Measurements from ENCODE around the gene KCTD16. TPM values are rescaled to one million over a fixed set of nuclear protein-coding genes. Genes with fewer than 3 reads are reported as not detected.

Gene KCTD16
- total RNA-seq, 1 donor from 2014 or later = 17.5 TPM

DNA sequence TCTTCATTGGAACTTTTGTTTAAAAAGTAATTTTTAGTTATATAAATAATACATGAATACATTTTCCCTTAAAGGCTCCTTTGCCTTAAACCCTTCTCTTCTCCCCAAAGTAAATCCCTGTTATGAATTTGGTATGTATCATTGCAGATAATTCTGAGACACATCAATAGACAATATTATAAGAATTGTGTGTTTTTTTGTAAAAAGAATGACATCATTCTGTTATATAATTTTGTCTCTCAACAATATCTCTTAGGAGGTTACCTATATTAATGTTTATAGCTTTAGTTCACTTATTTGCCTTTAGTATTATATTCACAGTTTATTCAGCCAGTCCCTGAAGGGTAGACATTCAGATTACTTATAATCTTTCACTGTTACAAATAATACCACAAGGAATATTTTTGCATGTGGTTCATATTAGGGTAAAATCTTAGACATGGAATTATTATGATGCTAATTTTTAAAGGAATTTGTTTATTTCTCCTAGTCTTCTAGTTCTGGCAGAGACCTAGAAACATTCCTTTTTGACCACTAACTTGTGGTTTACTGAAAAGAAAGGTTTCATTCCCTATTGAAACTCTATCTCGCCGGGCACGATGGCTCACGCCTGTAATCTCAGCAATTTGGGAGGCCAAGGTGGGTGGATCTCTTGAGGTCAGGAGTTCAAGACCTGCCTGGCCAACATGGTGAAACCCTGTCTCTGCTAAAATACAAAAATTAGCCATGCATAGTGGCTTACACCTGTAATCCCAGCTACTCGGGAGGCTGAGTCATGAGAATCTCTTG is 105.6 kb downstream of the KCTD16 start:
- DNase-seq (ENCODE audit: low spot score in 2 of 2) (no peak), FAIRE-seq (no peak)

DNA sequence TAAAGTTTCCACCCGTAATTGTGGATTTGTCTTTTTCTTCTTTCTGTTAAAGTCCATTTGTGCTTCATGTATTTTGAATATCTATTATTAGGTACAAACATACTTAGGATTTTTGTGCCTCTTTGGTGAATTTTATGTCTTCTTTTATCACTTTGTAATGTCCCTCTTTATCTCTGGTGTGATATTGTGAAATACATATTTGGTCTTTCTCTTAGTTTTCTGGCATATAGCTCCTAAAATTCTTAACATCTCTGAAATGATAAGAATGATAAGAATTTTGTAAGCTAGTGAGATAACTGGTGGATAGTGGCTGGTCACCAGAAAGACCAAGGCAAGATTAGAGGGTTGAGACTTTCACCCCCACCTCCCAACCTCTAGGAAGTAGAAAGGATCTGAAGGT is 111.1 kb downstream of the KCTD16 start:
- DNase-seq (ENCODE audit: low spot score in 2 of 2) (no peak), FAIRE-seq (no peak)

DNA sequence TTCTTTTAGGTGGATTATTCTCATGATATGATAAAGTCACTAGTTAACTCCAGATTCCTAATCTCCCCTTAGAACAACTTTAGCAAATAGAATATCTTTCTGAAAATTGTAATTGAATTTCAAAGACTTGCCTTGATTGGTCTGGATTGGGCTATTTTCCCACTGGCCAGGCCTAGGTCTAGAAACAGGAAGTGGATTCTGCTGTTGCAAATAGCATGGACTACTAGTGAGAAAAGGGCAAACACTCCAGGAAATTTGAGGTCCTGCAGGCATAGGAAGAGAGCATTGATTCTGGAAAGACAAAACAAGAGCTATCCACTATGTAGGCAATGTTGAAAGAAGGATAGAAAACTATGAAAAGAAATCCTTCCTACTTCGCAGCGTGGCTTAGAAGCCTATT is 113.4 kb downstream of the KCTD16 start:
- FAIRE-seq = no peak
- no peak for DNase-seq (ENCODE audit: low spot score in 2 of 2)

DNA sequence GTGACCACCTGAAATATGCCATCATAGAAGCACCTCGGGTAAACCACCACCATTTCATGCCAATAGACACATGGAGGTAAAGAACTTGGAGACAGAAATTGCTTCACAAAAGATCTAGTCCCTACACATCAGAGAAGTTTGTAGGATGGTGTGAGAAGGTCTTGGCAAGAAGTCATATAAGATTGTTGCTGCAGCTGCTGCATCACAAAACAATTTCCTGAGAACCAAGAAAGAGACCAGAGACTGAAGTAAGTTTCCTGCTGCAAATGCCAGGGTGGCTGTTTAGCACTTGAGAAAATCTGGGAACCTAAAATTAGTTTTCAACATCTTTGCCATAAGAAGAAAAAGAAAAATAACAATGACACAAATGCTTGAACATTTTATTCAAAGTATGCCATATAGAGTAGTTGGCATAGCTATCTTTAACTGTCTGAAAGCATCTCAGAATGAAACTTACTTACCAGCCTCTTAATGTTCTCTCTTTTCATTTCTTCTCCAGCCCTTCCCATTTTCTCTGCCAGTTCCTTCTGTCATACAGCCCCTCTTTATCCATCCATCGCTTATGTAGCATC is 114.3 kb downstream of the KCTD16 start:
- FAIRE-seq (no peak), DNase-seq (ENCODE audit: low spot score in 2 of 2) (no peak)

DNA sequence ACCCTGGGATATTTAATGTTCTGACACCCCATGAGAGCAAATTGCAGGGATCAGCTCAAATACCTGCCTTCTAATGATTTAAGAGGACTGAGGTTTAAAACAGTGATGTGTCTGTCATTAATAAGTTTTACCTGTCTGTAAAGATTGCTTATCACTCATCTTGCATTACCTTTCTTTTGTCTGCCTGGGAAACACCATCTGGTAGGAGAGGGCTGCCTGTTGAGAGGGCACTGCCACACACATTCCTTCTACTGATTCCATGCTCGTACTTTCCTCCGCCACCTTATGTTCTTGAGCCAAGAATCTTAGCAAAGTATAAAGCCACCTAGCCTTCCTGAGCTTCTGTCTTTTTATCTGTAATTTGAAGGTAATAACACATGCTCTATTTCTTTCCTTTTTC is 118.6 kb downstream of the KCTD16 start:
- DNase-seq (ENCODE audit: low spot score in 2 of 2) (no peak), FAIRE-seq (no peak)

DNA sequence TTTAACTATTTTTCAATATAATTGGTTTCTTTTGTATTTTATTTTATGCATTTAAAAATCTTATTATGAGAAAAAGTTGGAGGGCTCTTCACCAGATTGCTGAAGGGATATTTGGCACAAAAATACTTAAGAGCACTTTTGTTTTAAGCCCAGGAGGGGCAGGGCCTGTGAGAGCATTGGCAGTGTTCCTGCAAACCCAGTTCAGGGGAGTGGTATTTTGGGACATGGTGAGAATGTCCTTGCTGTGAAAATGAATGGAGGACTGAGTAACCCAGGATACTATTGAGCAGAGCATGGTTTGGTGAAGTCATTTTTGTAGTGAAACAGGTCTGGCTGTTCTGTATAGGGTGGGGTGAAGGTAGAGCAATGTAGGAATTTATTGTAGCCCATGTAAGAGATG is 121.4 kb downstream of the KCTD16 start:
- FAIRE-seq (no peak), DNase-seq (ENCODE audit: low spot score in 2 of 2) (no peak)

DNA sequence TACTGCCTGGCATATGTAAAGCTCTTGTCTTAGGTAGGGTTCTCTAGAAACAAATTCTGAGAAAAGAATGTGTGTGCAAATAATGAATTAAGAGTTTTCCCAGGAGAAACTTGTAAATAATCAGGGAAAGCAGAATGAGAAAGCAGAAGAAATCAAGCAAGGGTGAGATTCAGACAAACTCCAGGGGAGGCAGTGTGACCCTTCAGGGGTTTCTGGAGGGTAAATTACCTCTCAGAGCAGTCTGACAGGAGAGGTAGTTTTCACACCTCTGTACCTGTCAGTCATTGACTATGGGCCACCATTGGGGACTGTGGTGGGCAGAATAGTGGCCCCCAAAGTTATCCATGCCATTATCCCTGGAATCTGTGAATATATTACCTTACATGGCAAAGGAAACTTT is 124.6 kb downstream of the KCTD16 start:
- DNase-seq (ENCODE audit: low spot score in 2 of 2) (no peak), FAIRE-seq (no peak)

DNA sequence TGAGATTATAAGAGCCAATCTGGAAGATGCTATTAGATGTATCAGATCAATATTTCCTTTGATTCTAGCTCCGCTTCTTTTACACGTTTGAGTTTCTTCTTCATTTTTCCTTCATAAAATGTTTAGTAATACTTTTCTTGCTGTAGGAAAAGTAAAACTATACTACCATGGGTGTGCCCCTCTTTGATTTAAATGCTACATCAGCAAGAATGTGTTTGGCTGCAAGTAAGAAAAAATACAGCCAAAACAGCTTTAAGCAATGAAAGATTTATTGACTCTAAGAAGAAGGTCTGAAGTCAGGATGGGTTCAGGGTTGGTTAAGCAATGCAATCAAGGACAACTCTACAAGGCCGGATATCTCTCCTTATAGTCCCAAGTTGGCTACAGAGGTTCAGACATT is 126.4 kb downstream of the KCTD16 start:
- DNase-seq (ENCODE audit: low spot score in 2 of 2) (no peak), FAIRE-seq (no peak)

DNA sequence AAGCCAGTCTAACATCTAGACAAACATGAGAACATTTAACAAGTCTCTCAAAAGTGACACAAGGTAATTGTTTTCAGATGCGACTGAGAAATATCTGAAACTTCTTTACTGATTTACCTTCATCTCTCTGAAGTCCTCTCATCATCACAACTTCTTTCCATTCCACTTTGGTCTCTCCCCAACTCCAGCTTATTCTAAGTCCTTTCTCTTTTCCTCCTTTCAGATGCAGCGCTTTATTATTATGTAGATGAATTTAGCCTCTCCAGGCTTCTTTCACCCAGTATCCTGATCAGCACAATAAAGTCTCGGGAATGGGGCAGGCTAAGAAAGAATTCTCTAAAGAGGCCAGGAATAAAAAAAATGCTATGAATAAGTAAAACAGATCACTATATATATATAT is 128.0 kb downstream of the KCTD16 start:
- DNase-seq (ENCODE audit: low spot score in 2 of 2) = no peak
- no peak for FAIRE-seq

DNA sequence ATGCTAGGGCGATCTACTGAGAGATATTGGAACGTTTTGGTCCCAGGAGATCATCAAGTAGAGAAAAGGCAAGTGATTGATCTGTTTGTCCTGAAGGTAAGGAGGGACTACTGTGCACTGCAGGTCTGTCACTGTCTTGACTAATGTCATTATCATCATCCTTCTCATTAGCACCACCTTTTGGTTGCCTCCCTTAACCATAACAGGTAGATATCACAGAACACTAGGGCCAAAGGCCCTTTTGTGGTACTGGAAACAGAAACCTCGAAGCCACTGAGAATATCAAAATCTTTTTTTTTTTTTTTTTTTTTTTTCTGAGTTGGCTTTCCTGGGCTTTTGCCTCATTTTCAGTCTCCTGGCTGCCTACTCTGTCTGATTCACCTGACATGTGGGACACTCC is 134.0 kb downstream of the KCTD16 start:
- DNase-seq (ENCODE audit: low spot score in 2 of 2) (no peak), FAIRE-seq (no peak)

DNA sequence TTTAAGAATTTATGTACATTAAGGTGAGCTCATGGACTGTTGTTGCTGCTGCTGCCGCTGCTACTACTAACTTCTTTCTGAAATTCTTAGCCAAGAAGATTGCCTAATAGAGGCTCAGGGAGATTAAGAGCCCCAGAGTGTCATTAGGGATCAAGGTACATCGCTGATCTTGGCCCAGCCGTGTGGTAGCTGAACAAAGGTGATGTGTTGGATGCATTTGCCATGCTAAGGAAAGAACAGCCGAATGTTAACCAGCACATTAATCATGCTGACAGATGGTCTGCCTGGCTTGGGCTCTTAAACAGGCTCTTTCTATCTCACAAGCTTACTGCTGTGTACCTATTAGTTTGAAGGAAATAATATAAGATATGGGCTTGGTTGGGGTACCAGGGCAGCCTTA is 137.1 kb downstream of the KCTD16 start:
- DNase-seq (ENCODE audit: low spot score in 2 of 2) (no peak), FAIRE-seq (no peak)

DNA sequence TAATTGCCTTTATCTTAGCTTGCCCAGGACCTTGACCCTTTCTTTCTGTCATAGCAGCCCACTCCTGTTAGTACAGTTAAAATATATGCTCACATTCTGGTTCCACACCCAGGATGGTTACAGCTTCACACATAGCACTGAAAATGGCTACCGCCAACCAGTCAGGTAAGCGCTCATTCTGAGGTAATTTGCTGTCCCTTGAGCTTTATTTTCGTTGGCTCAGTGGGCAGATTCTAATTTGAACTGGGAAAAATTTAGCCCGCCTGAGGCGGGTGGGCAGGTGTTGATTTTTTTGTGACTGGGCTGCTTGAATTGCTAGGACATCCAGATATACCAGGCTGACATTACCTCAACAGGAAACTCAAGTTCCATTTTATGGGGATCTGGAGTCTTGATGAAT is 137.5 kb downstream of the KCTD16 start:
- no peak for DNase-seq (ENCODE audit: low spot score in 2 of 2)
- FAIRE-seq = no peak

DNA sequence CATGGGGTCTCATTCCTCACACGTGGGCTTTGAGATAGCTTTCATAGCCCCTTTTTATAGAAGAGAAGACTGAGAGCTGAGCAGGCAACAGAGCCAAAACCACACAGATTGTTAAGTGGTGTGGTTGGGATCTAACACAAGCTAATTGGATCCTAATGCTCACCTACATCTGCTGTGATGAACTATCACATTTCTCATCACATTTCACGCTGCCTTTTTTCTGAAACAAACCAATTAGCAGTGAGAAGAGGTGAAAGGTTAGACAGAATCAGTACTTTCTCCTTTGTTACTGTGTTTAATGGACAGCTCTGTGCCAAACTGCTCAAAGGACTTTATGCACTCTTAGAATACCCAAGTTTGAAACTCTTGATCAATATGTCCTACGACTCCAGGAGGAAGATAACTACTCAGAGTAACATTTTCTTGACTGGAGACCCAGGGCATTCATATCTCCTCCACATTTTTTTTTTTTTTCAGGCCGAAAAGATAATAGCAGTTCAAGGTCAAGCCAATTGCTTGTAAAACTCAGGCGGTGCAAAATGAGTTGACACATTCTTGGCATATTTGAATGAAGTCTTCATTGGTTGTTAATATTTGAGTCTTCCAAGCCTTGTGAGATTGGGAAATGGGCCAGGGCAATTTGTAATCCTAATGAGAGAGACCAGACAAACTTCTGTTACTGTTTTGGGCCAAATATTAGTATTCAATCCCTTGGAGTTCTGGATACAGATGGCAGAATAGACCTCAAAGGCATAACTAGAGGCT is 138.4 kb downstream of the KCTD16 start:
- FAIRE-seq (no peak), DNase-seq (ENCODE audit: low spot score in 2 of 2) (no peak)

DNA sequence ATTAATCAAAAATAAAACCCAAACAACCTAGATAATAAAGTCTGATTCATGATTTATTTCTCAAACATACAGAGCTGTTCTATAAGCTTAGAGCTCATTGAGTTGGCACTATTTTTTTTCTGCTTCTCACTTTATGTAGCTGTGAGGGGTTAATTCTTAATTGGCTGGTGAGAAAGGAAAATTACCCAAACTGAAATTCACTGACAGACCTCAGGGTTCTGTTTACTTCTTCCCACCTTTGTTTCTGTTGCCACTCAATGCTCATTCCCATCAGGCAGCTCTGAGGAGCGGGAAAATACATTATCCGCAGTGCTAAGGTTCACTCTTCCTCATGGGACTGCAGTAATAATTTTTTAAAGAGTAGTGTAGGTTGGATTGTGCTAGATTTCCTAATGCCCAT is 139.9 kb downstream of the KCTD16 start:
- DNase-seq (ENCODE audit: low spot score in 2 of 2) (no peak), FAIRE-seq (no peak)

DNA sequence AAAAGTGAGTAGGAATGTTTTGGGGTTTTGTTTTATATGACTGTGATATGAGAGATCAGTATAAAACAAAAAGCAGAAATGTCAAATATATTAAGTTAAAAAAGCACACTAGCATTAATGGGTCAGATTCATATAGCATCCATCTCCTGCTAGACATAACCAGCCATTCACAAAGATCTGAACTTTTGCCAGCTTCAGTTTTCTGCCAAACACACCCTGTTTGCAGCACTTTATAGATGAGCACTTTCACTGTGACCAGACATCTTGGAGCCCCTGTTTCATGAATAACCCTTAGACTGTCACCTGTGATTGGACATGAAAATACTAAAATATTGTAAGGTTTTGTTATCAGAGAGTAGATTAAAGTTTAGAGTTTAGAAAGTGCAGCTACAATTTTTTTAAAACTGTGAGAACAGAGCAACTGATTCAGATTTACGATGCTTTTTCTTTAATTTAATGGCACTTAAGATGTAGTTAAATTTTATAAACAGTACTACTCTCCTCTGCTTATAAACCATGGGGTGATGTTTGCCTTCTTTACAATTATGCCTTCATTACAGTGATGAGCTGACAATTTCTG is 142.6 kb downstream of the KCTD16 start:
- no peak for FAIRE-seq

DNA sequence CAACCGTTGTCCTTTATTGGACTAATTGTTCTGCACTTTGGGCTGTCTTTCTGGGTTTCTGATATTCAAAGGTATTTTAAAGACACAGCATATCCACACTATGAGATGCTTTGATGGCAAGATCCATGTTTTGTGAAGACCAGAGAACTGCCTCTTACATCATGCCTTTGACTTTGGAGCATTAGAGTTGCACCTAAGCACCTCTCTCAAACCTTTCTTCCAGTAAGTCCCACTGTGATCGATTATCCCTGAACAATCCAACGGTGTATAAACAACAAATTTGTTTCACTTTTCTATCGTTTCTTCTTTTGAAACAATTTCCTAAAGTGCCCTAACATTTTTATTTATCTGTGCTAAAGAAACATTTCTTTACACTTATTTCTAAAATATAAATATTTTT is 144.4 kb downstream of the KCTD16 start:
- FAIRE-seq (no peak), DNase-seq (ENCODE audit: low spot score in 2 of 2) (no peak)

More for the DNA sequence above, 142.6 kb downstream of the KCTD16 start:
- no peak for DNase-seq (ENCODE audit: low spot score in 2 of 2)

DNA sequence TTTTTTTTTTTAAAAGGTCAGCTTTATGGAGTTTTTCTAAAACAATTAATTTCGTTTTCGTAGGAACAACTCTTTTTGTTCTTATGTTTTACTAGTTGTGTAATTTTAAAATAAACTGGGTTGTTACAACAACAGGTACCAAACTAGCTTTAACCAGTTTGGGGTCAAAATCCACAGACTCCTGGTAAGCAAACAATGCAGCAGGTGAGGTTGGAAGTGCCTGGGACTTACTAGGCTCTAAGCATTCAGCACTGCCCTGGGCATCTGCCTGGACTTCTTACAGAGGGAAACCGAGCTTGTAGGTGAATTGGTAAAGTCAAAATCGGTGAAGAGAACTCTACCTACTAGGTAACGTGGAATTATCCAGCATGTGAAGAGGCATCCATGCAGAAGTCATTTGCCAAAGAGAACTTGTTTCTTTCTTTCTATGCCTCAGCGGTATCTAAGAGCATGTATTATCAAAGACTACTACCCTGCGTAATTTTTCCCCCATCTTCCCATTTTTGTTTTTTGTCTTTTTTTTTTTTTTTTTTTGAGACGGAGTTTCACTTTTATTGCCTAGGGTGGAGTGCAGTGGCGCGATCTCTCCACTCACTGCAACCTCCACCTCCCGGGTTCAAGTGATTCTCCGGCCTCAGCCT is 145.4 kb downstream of the KCTD16 start:
- FAIRE-seq (no peak), DNase-seq (ENCODE audit: low spot score in 2 of 2) (no peak)

DNA sequence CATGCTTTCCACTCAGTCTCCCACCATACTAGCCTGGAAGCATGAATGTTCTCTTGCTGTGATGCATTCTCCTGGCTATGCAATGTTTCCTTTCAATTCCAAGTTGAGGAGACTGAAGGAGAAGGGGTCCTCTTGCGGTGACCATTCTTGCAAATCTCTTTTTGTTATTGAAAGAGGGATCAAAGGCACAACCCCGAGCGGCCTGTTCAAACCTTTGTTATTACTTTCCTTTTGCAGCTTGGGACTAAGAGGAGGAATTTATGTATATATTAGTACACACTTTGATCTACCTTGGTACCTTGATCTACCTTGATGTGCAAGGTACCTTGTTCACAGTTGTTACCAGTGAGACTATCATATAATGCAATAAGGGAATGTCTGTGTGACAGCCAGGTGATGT is 147.3 kb downstream of the KCTD16 start:
- no peak for DNase-seq (ENCODE audit: low spot score in 2 of 2)
- no peak for FAIRE-seq

DNA sequence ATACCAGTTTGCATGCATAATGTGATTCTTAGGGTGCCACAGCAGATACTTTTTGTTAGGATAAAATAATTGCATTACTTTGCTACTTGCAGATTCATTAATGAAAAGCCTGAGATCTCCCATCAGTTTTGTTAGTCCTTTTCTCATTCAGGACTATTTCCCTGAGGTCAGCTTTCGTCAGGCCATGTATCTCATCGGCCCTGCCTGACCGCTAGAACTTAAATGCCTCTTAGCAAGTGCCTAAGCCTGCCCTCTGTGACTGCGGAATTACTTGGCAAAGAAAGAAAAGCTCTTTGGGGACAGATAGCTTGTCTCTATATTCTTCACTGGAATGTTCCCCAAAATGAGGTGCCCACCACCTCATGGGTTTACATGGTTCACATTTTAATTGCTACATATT is 147.8 kb downstream of the KCTD16 start:
- no peak for DNase-seq (ENCODE audit: low spot score in 2 of 2)
- FAIRE-seq = no peak

DNA sequence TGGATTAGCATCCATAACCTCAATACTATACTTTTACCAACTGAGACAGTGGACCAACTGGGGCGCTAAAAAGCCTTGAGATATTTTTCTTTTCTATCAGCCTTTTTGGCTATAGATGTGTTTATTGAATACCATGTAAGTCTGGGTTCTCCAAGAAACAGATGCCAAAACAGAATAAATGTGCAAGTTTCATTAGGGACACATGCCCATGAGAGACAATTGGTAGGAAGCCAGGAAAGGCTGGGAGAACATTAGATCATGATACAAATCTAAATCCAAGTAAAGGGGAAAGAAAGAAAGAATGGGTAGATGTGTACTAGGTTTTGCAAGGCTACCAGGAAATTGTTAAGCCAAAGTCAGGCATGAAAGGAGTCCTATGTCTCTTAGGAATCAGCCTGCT is 152.5 kb downstream of the KCTD16 start:
- DNase-seq (ENCODE audit: low spot score in 2 of 2) = no peak
- FAIRE-seq = no peak

DNA sequence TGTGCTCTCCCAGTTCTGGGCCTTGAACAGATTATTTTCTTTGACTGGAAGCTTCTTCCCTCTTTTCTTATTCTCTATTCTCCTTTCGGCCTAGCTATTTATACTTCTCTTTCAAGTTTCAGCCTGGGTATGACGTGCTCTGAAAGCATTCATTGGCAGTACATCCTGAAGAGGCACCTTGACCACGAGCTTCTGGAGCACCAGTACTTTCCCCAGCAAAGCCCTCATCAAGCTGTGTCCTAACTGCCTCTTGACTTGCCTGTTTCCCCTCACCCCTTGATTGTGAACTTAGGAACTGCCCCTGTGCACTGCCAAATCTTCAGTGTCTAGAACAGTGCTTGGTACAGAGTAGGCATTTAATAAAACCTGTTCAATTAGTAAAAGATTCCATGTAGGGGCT is 154.9 kb downstream of the KCTD16 start:
- FAIRE-seq = no peak
- no peak for DNase-seq (ENCODE audit: low spot score in 2 of 2)

All from frontal cortex (tissue), 4 donors.